Stomach (tissue), 4 donors: ENCODE measurements around the gene CLDN2.

ENCODE experiments used
- POLR2A ChIP-seq, 4 donors: fragments of 450-650 bp; IDR thresholded peaks; one replicate each; pipeline ENCODE4 v1.6.1; 2016; ENCODE audit warnings: antibody characterized with exemption in 4 of 4, control low read depth in 2 of 4, mild to moderate bottlenecking in 1 of 4, moderate library complexity in 1 of 4
- TF ChIP-seq, protein P1 (sequence below), 7 experiments: fragments of 450-650 bp in 4 of 7; fragments of 200-600 bp in 3 of 7; sonication (generic) in 3 of 7; IDR thresholded peaks; one replicate each; pipeline ENCODE4 v1.5.1; 2016 to 2019; ENCODE audit warnings: antibody characterized with exemption in 7 of 7, control low read depth in 2 of 7, mild to moderate bottlenecking in 1 of 7

- TF ChIP-seq, protein P1, sequence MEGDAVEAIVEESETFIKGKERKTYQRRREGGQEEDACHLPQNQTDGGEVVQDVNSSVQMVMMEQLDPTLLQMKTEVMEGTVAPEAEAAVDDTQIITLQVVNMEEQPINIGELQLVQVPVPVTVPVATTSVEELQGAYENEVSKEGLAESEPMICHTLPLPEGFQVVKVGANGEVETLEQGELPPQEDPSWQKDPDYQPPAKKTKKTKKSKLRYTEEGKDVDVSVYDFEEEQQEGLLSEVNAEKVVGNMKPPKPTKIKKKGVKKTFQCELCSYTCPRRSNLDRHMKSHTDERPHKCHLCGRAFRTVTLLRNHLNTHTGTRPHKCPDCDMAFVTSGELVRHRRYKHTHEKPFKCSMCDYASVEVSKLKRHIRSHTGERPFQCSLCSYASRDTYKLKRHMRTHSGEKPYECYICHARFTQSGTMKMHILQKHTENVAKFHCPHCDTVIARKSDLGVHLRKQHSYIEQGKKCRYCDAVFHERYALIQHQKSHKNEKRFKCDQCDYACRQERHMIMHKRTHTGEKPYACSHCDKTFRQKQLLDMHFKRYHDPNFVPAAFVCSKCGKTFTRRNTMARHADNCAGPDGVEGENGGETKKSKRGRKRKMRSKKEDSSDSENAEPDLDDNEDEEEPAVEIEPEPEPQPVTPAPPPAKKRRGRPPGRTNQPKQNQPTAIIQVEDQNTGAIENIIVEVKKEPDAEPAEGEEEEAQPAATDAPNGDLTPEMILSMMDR (IDR thresholded peaks at IDR 0.05), result no peak
- TF ChIP-seq POLR2A (IDR thresholded peaks at IDR 0.05), result no peak
Measured at GRCh38 chrX:106952538-106952937, 32.3 kb downstream of the CLDN2 start.
